Measurements from ENCODE around the gene VPS26A. TPM values are rescaled to one million over a fixed set of nuclear protein-coding genes. Genes with fewer than 3 reads are reported as not detected.

The VPS26A gene
- total RNA-seq (ENCODE audit: unreplicated experiment) = 56.2 TPM
- long read RNA-seq, transcript VPS26A-201 (9 exons, 2,697 nt) = major isoform, 36 of 43 reads
- long read RNA-seq, partial matches to known transcripts = 2 of 43 reads
- long read RNA-seq, other reads (novel, unspliced or antisense) = 4 of 43 reads

DNA sequence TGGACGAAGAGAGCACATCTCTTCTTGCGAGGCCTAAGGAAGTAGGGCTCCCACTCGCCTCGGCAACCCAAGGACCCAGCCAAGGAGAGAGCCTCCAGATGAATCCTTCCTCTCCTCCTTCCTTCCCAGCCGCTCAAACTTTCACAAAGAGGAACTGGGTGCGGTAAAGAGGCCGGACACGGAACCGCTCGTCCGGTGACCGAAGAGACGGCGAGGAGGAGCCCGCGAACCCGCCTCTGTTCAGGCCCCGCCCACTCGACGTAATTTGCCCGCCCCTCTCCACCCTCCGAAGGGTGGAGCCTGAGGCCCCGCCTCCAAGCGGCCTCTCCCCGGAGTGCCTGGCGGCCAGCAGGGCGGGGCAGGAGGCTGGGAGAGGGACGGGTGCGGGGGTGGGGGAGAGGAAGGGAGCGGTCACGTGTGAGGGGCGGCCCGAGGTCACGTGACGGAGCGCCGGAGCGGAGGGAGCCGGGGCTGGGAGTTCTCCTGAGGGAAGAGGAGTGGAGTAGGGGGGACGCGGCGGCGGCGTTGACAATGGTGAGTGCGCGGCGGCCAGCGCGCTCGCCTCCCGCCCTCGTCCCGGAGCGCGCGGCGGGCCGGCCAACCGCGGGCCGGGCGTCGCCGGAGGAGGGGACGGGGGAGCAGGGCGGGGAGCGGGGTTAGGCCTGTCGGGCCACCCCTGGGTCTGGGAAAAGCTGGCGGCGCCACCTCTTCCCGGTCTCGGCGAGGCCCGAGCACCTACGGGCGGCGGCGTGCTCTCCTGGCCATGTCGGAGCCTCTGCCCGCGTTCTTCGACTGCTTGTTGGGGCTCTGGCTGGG is at the start of gene VPS26A:
TSS of gene VPS26A (plus strand) at position 432 of the 816 bp plus-strand sequence. CDS start at position 532, 100 bp downstream.
- TF ChIP-seq, protein P1, sequence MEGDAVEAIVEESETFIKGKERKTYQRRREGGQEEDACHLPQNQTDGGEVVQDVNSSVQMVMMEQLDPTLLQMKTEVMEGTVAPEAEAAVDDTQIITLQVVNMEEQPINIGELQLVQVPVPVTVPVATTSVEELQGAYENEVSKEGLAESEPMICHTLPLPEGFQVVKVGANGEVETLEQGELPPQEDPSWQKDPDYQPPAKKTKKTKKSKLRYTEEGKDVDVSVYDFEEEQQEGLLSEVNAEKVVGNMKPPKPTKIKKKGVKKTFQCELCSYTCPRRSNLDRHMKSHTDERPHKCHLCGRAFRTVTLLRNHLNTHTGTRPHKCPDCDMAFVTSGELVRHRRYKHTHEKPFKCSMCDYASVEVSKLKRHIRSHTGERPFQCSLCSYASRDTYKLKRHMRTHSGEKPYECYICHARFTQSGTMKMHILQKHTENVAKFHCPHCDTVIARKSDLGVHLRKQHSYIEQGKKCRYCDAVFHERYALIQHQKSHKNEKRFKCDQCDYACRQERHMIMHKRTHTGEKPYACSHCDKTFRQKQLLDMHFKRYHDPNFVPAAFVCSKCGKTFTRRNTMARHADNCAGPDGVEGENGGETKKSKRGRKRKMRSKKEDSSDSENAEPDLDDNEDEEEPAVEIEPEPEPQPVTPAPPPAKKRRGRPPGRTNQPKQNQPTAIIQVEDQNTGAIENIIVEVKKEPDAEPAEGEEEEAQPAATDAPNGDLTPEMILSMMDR (IDR thresholded peaks at IDR 0.05; ENCODE audit: unreplicated experiment) = no peak
- DNase-seq (ENCODE audit: low spot score) = peak; percentile 100
- Mint-ChIP-seq H3K27ac (ENCODE audit: unreplicated experiment) (peak within 1 kb of the TSS; percentile 96), H3K27me3 (ENCODE audit: unreplicated experiment) (peaks cover 6% of the 10 kb centered on the region), H3K4me3 (ENCODE audit: unreplicated experiment) (peak within 1 kb of the TSS; percentile 97), H3K4me1 (ENCODE audit: unreplicated experiment) (no peaks in the 10 kb centered on the region), H3K9me3 (ENCODE audit: unreplicated experiment) (no peaks in the 10 kb centered on the region), H3K36me3 (ENCODE audit: low read depth, unreplicated experiment) (no peaks in the 10 kb centered on the region)

DNA sequence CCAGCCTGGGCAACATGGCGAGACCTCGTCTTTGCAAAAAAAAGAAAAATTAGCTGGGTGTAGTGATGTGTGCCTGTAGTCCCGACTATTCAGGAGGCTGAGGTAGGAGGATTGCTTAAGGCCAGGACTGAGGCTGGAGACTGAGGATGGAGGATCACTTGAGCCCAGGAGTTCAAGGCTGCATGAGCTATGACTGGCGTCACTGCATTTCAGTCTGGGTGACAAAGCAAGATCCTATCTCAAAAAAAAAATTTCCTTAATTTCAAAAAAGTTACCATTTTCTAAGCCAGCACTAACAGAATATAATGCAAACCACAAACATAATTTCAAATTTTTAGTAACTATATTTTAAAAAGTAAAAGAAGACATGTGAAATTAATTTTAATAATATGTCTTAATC is 49.4 kb upstream of the VPS26A start:
- no peak overlapping the region for H3K4me3 Mint-ChIP-seq (ENCODE audit: unreplicated experiment)
- H3K27me3 Mint-ChIP-seq (ENCODE audit: unreplicated experiment) = peaks cover 2% of the 10 kb centered on the region
- no peaks in the 10 kb centered on the region for H3K9me3 Mint-ChIP-seq (ENCODE audit: unreplicated experiment)
- TF ChIP-seq, protein P1 (IDR thresholded peaks at IDR 0.05; ENCODE audit: unreplicated experiment) = no peak
- no peak for DNase-seq (ENCODE audit: low spot score)
- H3K36me3 Mint-ChIP-seq (ENCODE audit: low read depth, unreplicated experiment) = no peaks in the 10 kb centered on the region
- no peak overlapping the region for H3K27ac Mint-ChIP-seq (ENCODE audit: unreplicated experiment)
- H3K4me1 Mint-ChIP-seq (ENCODE audit: unreplicated experiment) = peaks cover 17% of the 10 kb centered on the region

DNA sequence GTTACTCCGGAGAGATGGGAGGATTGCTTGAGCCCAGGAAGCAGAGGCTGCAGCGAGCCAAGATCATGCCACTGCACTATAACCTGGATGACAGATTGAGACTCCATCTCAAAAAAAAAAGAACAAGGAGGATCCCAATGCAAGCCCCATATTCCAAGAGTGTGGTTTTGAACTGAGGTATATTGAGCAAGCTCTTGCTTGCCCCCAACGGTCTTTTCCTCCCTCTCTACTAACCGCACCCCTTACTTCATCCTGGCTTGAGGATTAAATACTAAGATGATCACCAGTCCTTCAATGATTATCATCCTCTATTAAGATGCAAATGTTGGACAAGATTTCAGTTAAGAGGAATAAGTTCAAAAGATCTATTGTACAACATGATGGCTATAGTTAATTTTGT is 48.5 kb upstream of the VPS26A start:
- H3K9me3 Mint-ChIP-seq (ENCODE audit: unreplicated experiment) = no peaks in the 10 kb centered on the region
- TF ChIP-seq, protein P1 (IDR thresholded peaks at IDR 0.05; ENCODE audit: unreplicated experiment) = no peak
- no peaks in the 10 kb centered on the region for H3K36me3 Mint-ChIP-seq (ENCODE audit: low read depth, unreplicated experiment)
- no peak overlapping the region for H3K27ac Mint-ChIP-seq (ENCODE audit: unreplicated experiment)
- peaks cover 2% of the 10 kb centered on the region for H3K27me3 Mint-ChIP-seq (ENCODE audit: unreplicated experiment)
- peaks cover 17% of the 10 kb centered on the region for H3K4me1 Mint-ChIP-seq (ENCODE audit: unreplicated experiment)
- H3K4me3 Mint-ChIP-seq (ENCODE audit: unreplicated experiment) = no peak overlapping the region
- no peak for DNase-seq (ENCODE audit: low spot score)

DNA sequence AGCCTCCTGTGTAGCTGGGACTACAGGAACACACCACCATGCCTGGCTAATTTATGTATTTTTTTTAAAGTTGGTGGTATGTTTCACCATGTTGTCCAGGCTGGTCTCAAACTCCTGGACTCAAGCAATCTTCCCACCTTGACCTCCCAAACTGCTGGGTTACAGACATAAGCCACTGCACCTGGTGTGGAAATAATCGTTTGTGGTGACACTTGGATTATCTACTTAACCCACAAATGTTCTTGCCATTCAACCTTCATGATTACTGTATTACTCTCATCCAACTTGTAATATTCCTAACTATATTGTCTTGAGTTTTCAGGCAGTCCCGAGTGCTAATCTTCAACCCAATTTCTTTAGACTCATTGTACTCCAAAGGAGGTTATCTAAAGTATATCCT is 45.7 kb upstream of the VPS26A start:
- TF ChIP-seq, protein P1 (IDR thresholded peaks at IDR 0.05; ENCODE audit: unreplicated experiment) = no peak
- DNase-seq (ENCODE audit: low spot score) = no peak
- Mint-ChIP-seq H3K27me3 (ENCODE audit: unreplicated experiment) (no peaks in the 10 kb centered on the region), H3K27ac (ENCODE audit: unreplicated experiment) (no peak overlapping the region), H3K4me1 (ENCODE audit: unreplicated experiment) (peaks cover 4% of the 10 kb centered on the region), H3K9me3 (ENCODE audit: unreplicated experiment) (no peaks in the 10 kb centered on the region), H3K36me3 (ENCODE audit: low read depth, unreplicated experiment) (no peaks in the 10 kb centered on the region), H3K4me3 (ENCODE audit: unreplicated experiment) (no peak overlapping the region)

DNA sequence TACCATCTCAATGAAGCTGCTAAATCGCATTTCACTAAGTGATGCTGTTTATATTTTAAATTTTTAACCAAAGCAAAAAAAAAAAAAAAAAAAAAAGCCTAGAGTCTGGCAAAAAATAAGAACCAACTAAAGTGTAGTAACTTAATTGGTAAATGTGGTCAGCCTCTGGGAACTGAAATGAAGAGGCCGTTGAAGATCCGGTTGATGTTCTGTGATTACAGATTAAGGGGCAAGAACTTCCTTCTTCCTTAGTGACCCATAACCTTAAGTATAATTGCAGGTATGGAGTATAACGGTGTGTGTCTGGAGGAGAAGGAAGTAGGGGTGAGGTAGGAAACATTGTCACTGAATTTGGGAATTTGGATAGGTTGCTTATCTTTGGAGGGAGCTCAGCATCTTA is 43.8 kb upstream of the VPS26A start:
- Mint-ChIP-seq H3K36me3 (ENCODE audit: low read depth, unreplicated experiment) (no peaks in the 10 kb centered on the region), H3K4me1 (ENCODE audit: unreplicated experiment) (peaks cover 5% of the 10 kb centered on the region), H3K4me3 (ENCODE audit: unreplicated experiment) (no peak overlapping the region), H3K27ac (ENCODE audit: unreplicated experiment) (no peak overlapping the region), H3K9me3 (ENCODE audit: unreplicated experiment) (no peaks in the 10 kb centered on the region), H3K27me3 (ENCODE audit: unreplicated experiment) (no peaks in the 10 kb centered on the region)
- no peak for DNase-seq (ENCODE audit: low spot score)
- TF ChIP-seq, protein P1 (IDR thresholded peaks at IDR 0.05; ENCODE audit: unreplicated experiment) = no peak

All from endothelial cell (in vitro differentiated cells).